Measurements from ENCODE around the gene BACH1.

The BACH1 gene

DNA sequence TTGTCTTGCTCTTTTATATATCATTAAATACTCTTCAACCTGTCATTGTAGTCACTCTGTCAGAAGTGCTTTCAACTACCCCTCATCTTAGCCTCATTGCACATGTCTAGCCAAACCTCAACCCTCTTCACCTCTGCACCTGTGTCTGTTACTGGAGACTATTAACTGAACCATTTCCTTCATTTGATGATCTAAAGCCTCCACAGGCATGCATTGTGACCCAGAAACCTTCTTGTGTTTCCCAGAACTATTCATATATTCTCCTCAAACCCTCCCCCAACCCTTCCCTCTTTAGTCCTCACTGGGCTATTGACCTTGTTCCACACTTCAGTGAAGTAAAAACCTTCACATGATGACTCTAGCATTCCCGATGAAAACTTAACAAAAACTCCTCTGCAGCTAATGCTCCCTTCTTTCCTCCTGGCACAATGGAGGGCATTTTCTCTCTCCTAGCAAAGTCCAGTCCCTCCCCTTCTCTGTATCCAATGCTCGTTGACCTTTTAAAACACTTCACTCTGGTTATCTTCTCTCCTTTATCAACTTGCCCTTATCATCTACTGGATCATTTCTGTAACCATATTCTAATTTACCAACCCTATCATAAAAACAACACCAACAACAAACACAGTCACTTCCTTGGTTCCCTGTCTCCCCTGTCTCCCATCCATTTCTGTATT, 86.1 kb downstream of the BACH1 start:
- no peak for FAIRE-seq

DNA sequence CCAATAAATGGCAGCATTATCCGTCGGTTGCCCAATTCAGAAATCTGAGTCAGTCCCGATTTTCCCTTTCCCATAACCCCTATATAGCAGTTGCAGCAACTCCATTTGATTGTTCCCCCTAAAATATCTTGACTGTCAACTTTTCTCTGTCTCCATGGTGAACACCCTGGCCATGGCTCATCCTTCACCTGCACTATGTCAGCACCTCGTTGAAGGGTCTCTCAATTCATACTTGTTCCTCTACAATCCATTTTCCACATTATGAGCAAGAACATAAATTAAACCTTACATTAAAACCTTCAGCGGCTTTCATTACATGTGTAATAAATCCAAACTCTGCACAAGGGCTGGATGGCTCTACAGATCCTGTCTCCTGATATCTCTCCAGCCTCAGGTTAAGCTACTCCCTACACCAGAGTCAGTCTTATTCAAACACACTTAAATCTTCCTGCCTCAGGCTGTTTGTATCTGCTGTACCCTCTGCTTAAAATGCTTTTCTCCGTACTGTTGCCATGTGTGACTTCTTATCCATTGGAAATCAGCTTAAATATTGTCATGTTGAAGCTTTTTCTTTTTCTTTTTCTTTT, 87.3 kb downstream of the BACH1 start:
- FAIRE-seq, result no peak

DNA sequence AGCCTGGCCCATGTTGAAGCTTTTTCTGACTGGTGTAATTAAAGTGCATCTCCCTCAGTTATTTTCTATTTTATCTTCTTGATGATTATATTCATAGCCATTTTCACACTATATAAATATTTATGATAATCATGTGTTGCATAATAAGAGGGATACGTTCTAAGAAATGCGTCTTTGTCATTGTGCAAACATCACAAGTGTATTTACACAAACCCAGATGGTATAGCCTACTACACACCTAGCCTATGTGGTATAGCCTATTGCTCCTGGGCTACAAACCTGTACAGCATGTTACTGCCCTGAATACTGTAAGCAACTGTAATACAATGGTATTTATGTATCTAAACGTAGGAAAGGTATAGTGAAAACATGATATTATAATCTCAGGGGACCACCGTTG, 88.1 kb downstream of the BACH1 start:
- FAIRE-seq, result no peak

DNA sequence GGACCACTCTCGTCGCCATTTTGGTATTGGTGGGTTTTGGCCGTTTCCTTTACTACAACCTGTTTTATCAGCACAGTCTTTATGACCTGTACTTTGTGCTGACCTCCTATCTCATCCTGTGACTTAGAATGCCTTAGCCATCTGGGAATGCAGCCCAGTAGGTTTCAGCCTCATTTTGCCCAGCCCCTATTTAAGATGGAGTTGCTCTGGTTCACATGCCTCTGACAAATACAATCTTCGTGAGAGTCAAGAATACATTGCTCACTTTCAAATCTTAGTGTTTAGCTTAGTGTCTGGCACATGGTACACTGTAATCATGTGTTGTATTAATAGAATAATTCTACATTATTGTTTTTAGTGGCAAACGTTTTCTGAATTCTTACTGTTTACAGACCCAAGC, 88.9 kb downstream of the BACH1 start:
- no peak for FAIRE-seq

DNA sequence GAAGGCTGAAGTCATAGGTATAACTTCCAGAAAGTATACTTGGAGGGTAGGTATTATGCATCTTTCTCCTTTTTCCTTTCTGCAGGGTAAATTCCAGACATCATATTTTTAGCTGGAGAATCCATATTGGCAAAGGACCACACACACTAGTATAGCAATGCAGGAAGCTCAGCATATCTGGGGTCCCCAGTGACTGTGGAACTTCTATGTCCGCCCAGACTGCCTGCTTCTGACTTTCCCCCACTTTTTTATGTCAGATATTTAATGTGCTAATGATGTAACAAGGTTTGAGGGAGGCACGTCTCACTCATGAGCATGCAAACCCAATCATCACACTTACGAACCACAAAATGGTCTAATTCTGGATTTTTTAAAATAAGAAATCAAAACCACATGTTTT, 90.4 kb downstream of the BACH1 start:
- no peak for FAIRE-seq

DNA sequence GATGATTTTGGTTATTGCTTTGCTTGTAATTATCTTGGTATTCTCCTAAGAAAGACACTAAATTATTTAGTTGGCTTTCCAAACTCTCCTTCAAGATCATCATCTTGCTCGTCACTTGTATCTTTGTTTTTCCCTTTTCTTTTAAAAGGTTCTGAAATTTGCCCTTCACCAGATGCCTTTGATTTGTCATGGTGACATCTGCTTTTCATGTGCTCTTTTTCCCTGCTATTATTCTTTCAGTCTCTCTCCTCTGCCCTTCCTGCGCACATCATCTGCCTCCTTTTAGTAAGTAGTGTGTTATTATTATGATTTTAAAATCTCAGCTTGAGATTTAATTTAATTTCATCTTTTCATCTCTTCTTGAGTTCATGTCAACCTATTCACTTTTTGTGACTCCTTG, 92.1 kb downstream of the BACH1 start:
- no peak for FAIRE-seq

DNA sequence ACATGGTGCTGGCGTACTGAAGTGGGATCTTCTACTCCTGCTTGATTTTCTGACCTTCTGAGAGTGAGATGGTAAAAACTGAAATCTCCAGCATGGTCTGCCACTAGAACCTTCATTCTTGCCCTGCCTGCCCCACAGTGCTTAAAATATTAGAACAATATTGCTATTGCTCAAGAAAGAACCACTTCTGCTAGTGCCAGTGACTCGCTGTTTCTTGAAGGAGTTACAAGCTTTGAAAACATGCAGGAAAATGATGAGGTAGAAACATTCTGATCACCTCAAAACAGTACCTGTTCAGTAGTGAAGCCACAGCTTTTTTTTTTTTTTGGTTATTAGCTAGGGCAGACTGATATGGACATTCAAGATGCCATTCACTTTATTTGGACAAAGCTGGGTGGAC, 95.3 kb downstream of the BACH1 start:
- FAIRE-seq, result no peak
